D721Med (cell line): ENCODE results near the gene TASL.
"Not testable (repeated sequence)": the region's sequence is repeated elsewhere in the genome, so short reads cannot be mapped to it uniquely, and the experiment has no call there.

ENCODE experiments used
- DNase-seq: peaks from one replicate; pipeline ENCODE4 v3.0.0; 2011; ENCODE audit warnings: low spot score; ENCODE audit not compliant: insufficient read length
- FAIRE-seq: peaks from 2 replicates; lab custom pipeline; 2011; peaks lifted over from hg19 to GRCh38; lab: Jason Lieb, UNC
- CTCF ChIP-seq: IDR thresholded peaks from 2 replicates; pipeline ENCODE4 v1.5.1; 2012; ENCODE audit warnings: mild to moderate bottlenecking, control low read depth; ENCODE audit not compliant: insufficient read depth; ENCODE audit errors: missing control alignments

Gene TASL

GRCh38 chrX:30615229-30615628 lies 37.7 kb upstream of the TASL start:
- FAIRE-seq (no peak), DNase-seq (no peak)
- no peak for TF ChIP-seq CTCF

GRCh38 chrX:30613721-30614120 lies 36.2 kb upstream of the TASL start:
- FAIRE-seq (no peak), DNase-seq (no peak)
- no peak for TF ChIP-seq CTCF

GRCh38 chrX:30612250-30612655 lies 34.7 kb upstream of the TASL start:
- no peak for FAIRE-seq

GRCh38 chrX:30610026-30610425 lies 32.5 kb upstream of the TASL start:
- no peak for TF ChIP-seq CTCF
- no peak for DNase-seq
- FAIRE-seq, result no peak

More at GRCh38 chrX:30612250-30612655, 34.7 kb upstream of the TASL start:
- DNase-seq, result no peak
- TF ChIP-seq CTCF, result no peak

GRCh38 chrX:30607155-30607554 lies 29.6 kb upstream of the TASL start:
- DNase-seq (no peak), FAIRE-seq (no peak)
- TF ChIP-seq CTCF, result no peak

GRCh38 chrX:30600269-30601176 lies 23.0 kb upstream of the TASL start:
- FAIRE-seq, DNase-seq: not testable (repeated sequence)

GRCh38 chrX:30597216-30598012 lies 19.8 kb upstream of the TASL start:
- no peak for DNase-seq
- no peak for FAIRE-seq
- no peak for TF ChIP-seq CTCF
